T-helper 2 cell treated with Interferon-gamma antibody and Interleukin-4, amounts not matched to agents 5 μg/mL and 100 μg/mL, for 36 hours (primary cell): Measurements from ENCODE around the gene ALDOC.
"Not testable (repeated sequence)": the region's sequence is repeated elsewhere in the genome, so short reads cannot be mapped to it uniquely, and the experiment has no call there.

Experiments
- DNase-seq: peaks from one replicate; pipeline ENCODE4 v3.0.0; 2021; ENCODE audit warnings: low spot score
- H3K27ac Mint-ChIP-seq: one replicate; pipeline ENCODE4 v1.8.0; 2021; ENCODE audit warnings: mild to moderate bottlenecking, mixed read lengths
- H3K27me3 Mint-ChIP-seq: one replicate; pipeline ENCODE4 v1.8.0; 2021; ENCODE audit warnings: low read depth, mixed read lengths
- H3K36me3 Mint-ChIP-seq: one replicate; pipeline ENCODE4 v1.8.0; 2021; ENCODE audit warnings: low read depth, mixed read lengths
- H3K4me1 Mint-ChIP-seq: one replicate; pipeline ENCODE4 v1.8.0; 2021; ENCODE audit warnings: low read depth, mixed read lengths
- H3K4me3 Mint-ChIP-seq: one replicate; pipeline ENCODE4 v1.8.0; 2022; ENCODE audit warnings: mild to moderate bottlenecking, moderate library complexity, mixed read lengths
- H3K9me3 Mint-ChIP-seq: one replicate; pipeline ENCODE4 v1.8.0; 2021; ENCODE audit warnings: mixed read lengths

Gene ALDOC

GRCh38 chr17:28599311-28600184 lies 22.9 kb upstream of the ALDOC start:
- no peaks in the 10 kb centered on the region for H3K27me3 Mint-ChIP-seq
- H3K4me3 Mint-ChIP-seq: peak overlapping the region; percentile 94
- peaks cover 19% of the 10 kb centered on the region for H3K4me1 Mint-ChIP-seq
- DNase-seq: peak; percentile 69
- H3K36me3 Mint-ChIP-seq: peaks cover 17% of the 10 kb centered on the region
- H3K27ac Mint-ChIP-seq: peak overlapping the region; percentile 96
- no peaks in the 10 kb centered on the region for H3K9me3 Mint-ChIP-seq

GRCh38 chr17:28598799-28599310 lies 22.2 kb upstream of the ALDOC start, which contains the start of gene SPAG5:
SPAG5 (minus strand) TSS chr17:28599025; CDS start chr17:28598946, 79 bp downstream.
- H3K4me3 Mint-ChIP-seq: peak within 1 kb of the TSS; percentile 94
- H3K36me3 Mint-ChIP-seq: peaks cover 18% of the 10 kb centered on the region
- H3K4me1 Mint-ChIP-seq: peaks cover 20% of the 10 kb centered on the region
- peak; percentile 96 for DNase-seq
- H3K9me3 Mint-ChIP-seq: no peaks in the 10 kb centered on the region
- H3K27ac Mint-ChIP-seq: peak within 1 kb of the TSS; percentile 96
- H3K27me3 Mint-ChIP-seq: no peaks in the 10 kb centered on the region

- peaks cover 19% of the 10 kb centered on the region for H3K36me3 Mint-ChIP-seq
Measured at GRCh38 chr17:28598389-28598788, 21.7 kb upstream of the ALDOC start.

GRCh38 chr17:28597606-28598383 lies 21.1 kb upstream of the ALDOC start:
- peak overlapping the region; percentile 96 for H3K27ac Mint-ChIP-seq
- H3K9me3 Mint-ChIP-seq: no peaks in the 10 kb centered on the region
- H3K4me3 Mint-ChIP-seq: peak overlapping the region; percentile 94
- H3K4me1 Mint-ChIP-seq: peaks cover 21% of the 10 kb centered on the region
- H3K36me3 Mint-ChIP-seq: peaks cover 24% of the 10 kb centered on the region
- DNase-seq: no peak
- no peaks in the 10 kb centered on the region for H3K27me3 Mint-ChIP-seq

More at GRCh38 chr17:28598389-28598788, 21.7 kb upstream of the ALDOC start:
- H3K27me3 Mint-ChIP-seq: no peaks in the 10 kb centered on the region
- no peaks in the 10 kb centered on the region for H3K9me3 Mint-ChIP-seq
- peak overlapping the region; percentile 94 for H3K4me3 Mint-ChIP-seq
- DNase-seq: no peak
- H3K4me1 Mint-ChIP-seq: peaks cover 21% of the 10 kb centered on the region
- peak overlapping the region; percentile 96 for H3K27ac Mint-ChIP-seq

GRCh38 chr17:28592260-28592659 lies 15.6 kb upstream of the ALDOC start:
- Mint-ChIP-seq H3K36me3 (peaks cover 39% of the 10 kb centered on the region), H3K9me3 (no peaks in the 10 kb centered on the region), H3K4me1 (peaks cover 6% of the 10 kb centered on the region), H3K27me3 (no peaks in the 10 kb centered on the region), H3K27ac (no peak overlapping the region), H3K4me3 (no peak overlapping the region)
- DNase-seq: no peak

GRCh38 chr17:28585851-28586250 lies 9.2 kb upstream of the ALDOC start:
- no peak for DNase-seq
- Mint-ChIP-seq H3K4me1 (peaks cover 6% of the 10 kb centered on the region), H3K27me3 (no peaks in the 10 kb centered on the region), H3K9me3 (no peaks in the 10 kb centered on the region), H3K27ac (no peak overlapping the region), H3K4me3 (no peak overlapping the region), H3K36me3 (peaks cover 31% of the 10 kb centered on the region)

- H3K4me1 Mint-ChIP-seq: peaks cover 20% of the 10 kb centered on the region
- H3K27me3 Mint-ChIP-seq: no peaks in the 10 kb centered on the region
- peaks cover 38% of the 10 kb centered on the region for H3K36me3 Mint-ChIP-seq
- no peaks in the 10 kb centered on the region for H3K9me3 Mint-ChIP-seq
- DNase-seq: no peak
- no peak overlapping the region for H3K4me3 Mint-ChIP-seq
- H3K27ac Mint-ChIP-seq: no peak overlapping the region
Measured at GRCh38 chr17:28584434-28584833, 7.7 kb upstream of the ALDOC start.

- Mint-ChIP-seq H3K27me3 (no peaks in the 10 kb centered on the region), H3K36me3 (peaks cover 47% of the 10 kb centered on the region), H3K4me1 (peaks cover 26% of the 10 kb centered on the region), H3K9me3 (no peaks in the 10 kb centered on the region), H3K27ac (no peak overlapping the region), H3K4me3 (no peak overlapping the region)
- DNase-seq: no peak
Measured at GRCh38 chr17:28582513-28582912, 5.8 kb upstream of the ALDOC start.

GRCh38 chr17:28580959-28581358 lies 4.3 kb upstream of the ALDOC start:
- H3K27ac Mint-ChIP-seq: peak overlapping the region; percentile 69
- no peak overlapping the region for H3K4me3 Mint-ChIP-seq
- H3K4me1 Mint-ChIP-seq: peaks cover 34% of the 10 kb centered on the region
- peaks cover 48% of the 10 kb centered on the region for H3K36me3 Mint-ChIP-seq
- no peak for DNase-seq
- H3K27me3 Mint-ChIP-seq: no peaks in the 10 kb centered on the region
- no peaks in the 10 kb centered on the region for H3K9me3 Mint-ChIP-seq

- Mint-ChIP-seq H3K9me3 (no peaks in the 10 kb centered on the region), H3K4me3 (peak overlapping the region; percentile 32), H3K36me3 (peaks cover 46% of the 10 kb centered on the region), H3K4me1 (peaks cover 40% of the 10 kb centered on the region), H3K27ac (peak overlapping the region; percentile 79), H3K27me3 (no peaks in the 10 kb centered on the region)
- DNase-seq: peak; percentile 66
Measured at GRCh38 chr17:28579526-28579925, 2.8 kb upstream of the ALDOC start.

- Mint-ChIP-seq H3K4me3 (peak overlapping the region; percentile 55), H3K27me3 (no peaks in the 10 kb centered on the region), H3K27ac (peak overlapping the region; percentile 79), H3K9me3 (no peaks in the 10 kb centered on the region), H3K36me3 (peaks cover 55% of the 10 kb centered on the region), H3K4me1 (peaks cover 45% of the 10 kb centered on the region)
- no peak for DNase-seq
Measured at GRCh38 chr17:28578246-28579195, 1.8 kb upstream of the ALDOC start.

- Mint-ChIP-seq H3K4me1 (peaks cover 55% of the 10 kb centered on the region), H3K27ac (peak overlapping the region; percentile 17), H3K27me3 (no peaks in the 10 kb centered on the region), H3K9me3 (no peaks in the 10 kb centered on the region), H3K36me3 (peaks cover 63% of the 10 kb centered on the region), H3K4me3 (no peak overlapping the region)
- no peak for DNase-seq
Measured at GRCh38 chr17:28577466-28577824, 750 bp upstream of the ALDOC start.

- Mint-ChIP-seq H3K27ac (peak overlapping the region; percentile 86), H3K4me3 (peak overlapping the region; percentile 96), H3K36me3 (peaks cover 63% of the 10 kb centered on the region), H3K4me1 (peaks cover 62% of the 10 kb centered on the region)
- H3K9me3 Mint-ChIP-seq, H3K27me3 Mint-ChIP-seq, DNase-seq: not testable (repeated sequence)
Measured at GRCh38 chr17:28576016-28576415, 679 bp downstream of the ALDOC start.
